ENCODE results near the gene CETN1.

DNA sequence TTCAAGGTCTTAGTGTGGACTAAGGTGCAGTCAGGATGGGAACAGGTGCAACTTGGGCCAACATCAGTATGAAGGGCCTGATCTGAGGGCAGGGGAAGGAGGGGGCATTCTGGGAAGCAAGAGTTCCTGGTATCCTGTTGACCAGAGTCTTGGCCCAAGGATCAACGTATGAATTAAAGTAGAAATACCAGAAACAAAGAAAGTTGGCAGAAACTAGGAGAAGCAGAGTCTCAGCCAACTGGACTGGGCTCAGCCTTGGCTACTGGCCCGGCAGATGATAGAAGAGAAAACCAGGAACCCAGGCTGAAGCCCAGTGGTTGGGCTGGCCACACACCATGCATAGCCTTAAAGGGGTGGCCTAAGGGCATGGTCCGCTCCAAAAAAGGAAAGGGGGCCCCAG is 2.3 kb downstream of the CETN1 start:
- TF ChIP-seq TAF1 (IDR thresholded peaks at IDR 0.05; ENCODE audit: borderline replicate concordance, low read depth, low read length), result no peak
- no peak for TF ChIP-seq POLR2A (IDR thresholded peaks at IDR 0.05; ENCODE audit: low read depth, low read length)
- TF ChIP-seq POLR2AphosphoS5 (IDR thresholded peaks at IDR 0.05; ENCODE audit: low read depth, low read length), result no peak
